Measurements from ENCODE around the gene SH3BP4. TPM values are rescaled to one million over a fixed set of nuclear protein-coding genes. Genes with fewer than 3 reads are reported as not detected.

The SH3BP4 gene
- total and polyA plus RNA-seq, 10 of the 15 experiments (the other 5 are each of a cell fraction or from before 2014, with no cell fraction given) = 0.03 to 0.36 TPM; not detected in 8

DNA sequence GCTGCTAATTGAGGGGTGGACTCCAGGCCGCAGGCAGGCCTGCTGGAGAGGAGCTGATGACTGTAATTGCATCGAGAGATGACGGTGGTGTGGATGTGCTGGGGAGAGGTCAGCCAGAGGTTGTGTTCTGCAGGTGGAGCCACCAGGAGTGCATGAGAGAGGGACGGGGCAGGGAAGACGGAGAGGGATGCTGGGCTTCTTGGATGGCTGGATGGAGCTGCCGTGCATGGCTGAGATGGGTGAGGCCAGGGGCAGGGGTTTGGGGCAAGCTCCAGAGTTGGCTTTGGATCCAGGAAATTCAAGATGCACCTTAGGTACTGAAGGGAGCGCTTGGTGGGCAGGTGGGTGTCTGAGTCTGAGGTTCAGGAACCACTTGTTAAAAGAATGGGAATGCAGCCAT, 77.2 kb downstream of the SH3BP4 start:
- CTCF ChIA-PET = no interaction called here
- no peak overlapping the region for H2AFZ ChIP-seq (ENCODE audit: control insufficient read depth, low read depth, low read length)
- no peaks in the 10 kb centered on the region for H4K20me1 ChIP-seq (ENCODE audit: control insufficient read depth, insufficient read depth)
- no peaks in the 10 kb centered on the region for H3K4me1 ChIP-seq (ENCODE audit: control insufficient read depth, insufficient read depth, low read length)
- H3K4me3 ChIP-seq = no peak overlapping the region
- no peak overlapping the region for H3K4me2 ChIP-seq (ENCODE audit: control insufficient read depth, insufficient read depth)
- no peaks in the 10 kb centered on the region for H3K79me2 ChIP-seq (ENCODE audit: control insufficient read depth, insufficient read depth, low read length)
- POLR2A ChIA-PET = no interaction called here
- RAD21 ChIA-PET (ENCODE audit: unreplicated experiment) = no interaction called here
- ATAC-seq (no peak), FAIRE-seq (no peak), DNase-seq (ENCODE audit: low read depth, low spot score) (no peak)
- no peaks in the 10 kb centered on the region for H3K36me3 ChIP-seq (ENCODE audit: control insufficient read depth in 2 of 2, insufficient read depth in 2 of 2, low read length in 1 of 2)
- in situ Hi-C loops (cut with MboI) (no loop called here), intact Hi-C loops (cut with micrococcal nuclease; ENCODE audit: unreplicated experiment) (no loop called here)
- peaks cover 0 to 3% of the 10 kb centered on the region in 2 experiments; a peak in 1 of 4 replicates for H3K27me3 ChIP-seq (replicated peaks in 1 of 2; ENCODE audit: control insufficient read depth in 2 of 2, insufficient read depth in 2 of 2, low read length in 1 of 2)
- SMC1A ChIA-PET (ENCODE audit: uncharacterized antibody, unreplicated experiment) = no interaction called here
- no peak overlapping the region for H3K27ac ChIP-seq (ENCODE audit: control insufficient read depth, insufficient read depth)
- 34% methylated on average over 6 of the region's 7 CpGs for WGBS (ENCODE audit: insufficient coverage, insufficient replicate concordance, low lambda C conversion rate, missing lambda C conversion rate)
- no peak overlapping the region for H3K9ac ChIP-seq (ENCODE audit: control insufficient read depth, insufficient read depth, low read length)
- H3K9me3 ChIP-seq (replicated peaks; ENCODE audit: control insufficient read depth, insufficient read depth, low read length) = no peaks in the 10 kb centered on the region
- no peak for TF ChIP-seq YBX1 (IDR thresholded peaks at IDR 0.05)
- TF ChIP-seq, protein P1, sequence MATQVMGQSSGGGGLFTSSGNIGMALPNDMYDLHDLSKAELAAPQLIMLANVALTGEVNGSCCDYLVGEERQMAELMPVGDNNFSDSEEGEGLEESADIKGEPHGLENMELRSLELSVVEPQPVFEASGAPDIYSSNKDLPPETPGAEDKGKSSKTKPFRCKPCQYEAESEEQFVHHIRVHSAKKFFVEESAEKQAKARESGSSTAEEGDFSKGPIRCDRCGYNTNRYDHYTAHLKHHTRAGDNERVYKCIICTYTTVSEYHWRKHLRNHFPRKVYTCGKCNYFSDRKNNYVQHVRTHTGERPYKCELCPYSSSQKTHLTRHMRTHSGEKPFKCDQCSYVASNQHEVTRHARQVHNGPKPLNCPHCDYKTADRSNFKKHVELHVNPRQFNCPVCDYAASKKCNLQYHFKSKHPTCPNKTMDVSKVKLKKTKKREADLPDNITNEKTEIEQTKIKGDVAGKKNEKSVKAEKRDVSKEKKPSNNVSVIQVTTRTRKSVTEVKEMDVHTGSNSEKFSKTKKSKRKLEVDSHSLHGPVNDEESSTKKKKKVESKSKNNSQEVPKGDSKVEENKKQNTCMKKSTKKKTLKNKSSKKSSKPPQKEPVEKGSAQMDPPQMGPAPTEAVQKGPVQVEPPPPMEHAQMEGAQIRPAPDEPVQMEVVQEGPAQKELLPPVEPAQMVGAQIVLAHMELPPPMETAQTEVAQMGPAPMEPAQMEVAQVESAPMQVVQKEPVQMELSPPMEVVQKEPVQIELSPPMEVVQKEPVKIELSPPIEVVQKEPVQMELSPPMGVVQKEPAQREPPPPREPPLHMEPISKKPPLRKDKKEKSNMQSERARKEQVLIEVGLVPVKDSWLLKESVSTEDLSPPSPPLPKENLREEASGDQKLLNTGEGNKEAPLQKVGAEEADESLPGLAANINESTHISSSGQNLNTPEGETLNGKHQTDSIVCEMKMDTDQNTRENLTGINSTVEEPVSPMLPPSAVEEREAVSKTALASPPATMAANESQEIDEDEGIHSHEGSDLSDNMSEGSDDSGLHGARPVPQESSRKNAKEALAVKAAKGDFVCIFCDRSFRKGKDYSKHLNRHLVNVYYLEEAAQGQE (IDR thresholded peaks at IDR 0.05; ENCODE audit: low read depth, low read length) = no peak
- no peak for TF ChIP-seq KLF5 (IDR thresholded peaks at IDR 0.05; ENCODE audit: partially characterized antibody)
- TF ChIP-seq, protein P2, sequence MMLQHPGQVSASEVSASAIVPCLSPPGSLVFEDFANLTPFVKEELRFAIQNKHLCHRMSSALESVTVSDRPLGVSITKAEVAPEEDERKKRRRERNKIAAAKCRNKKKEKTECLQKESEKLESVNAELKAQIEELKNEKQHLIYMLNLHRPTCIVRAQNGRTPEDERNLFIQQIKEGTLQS (IDR thresholded peaks at IDR 0.05; ENCODE audit: borderline replicate concordance, extremely low read depth, low read depth, low read length) = no peak
- no peak for TF ChIP-seq KAT2A (conservative IDR thresholded peaks at IDR 0.05; ENCODE audit: control insufficient read depth, low read depth, low read length)
- no peak for TF ChIP-seq SMC3 (IDR thresholded peaks at IDR 0.05; ENCODE audit: borderline replicate concordance, low read length)
- no peak for TF ChIP-seq SP1 (IDR thresholded peaks at IDR 0.05; ENCODE audit: low read depth, low read length)
- TF ChIP-seq ZNF622 (IDR thresholded peaks at IDR 0.05) = no peak
- no peak for TF ChIP-seq CREB1 (IDR thresholded peaks at IDR 0.05; ENCODE audit: low read depth)
- TF ChIP-seq FOXM1 (IDR thresholded peaks at IDR 0.05; ENCODE audit: low read depth, low read length) = no peak
- TF ChIP-seq, protein P3, sequence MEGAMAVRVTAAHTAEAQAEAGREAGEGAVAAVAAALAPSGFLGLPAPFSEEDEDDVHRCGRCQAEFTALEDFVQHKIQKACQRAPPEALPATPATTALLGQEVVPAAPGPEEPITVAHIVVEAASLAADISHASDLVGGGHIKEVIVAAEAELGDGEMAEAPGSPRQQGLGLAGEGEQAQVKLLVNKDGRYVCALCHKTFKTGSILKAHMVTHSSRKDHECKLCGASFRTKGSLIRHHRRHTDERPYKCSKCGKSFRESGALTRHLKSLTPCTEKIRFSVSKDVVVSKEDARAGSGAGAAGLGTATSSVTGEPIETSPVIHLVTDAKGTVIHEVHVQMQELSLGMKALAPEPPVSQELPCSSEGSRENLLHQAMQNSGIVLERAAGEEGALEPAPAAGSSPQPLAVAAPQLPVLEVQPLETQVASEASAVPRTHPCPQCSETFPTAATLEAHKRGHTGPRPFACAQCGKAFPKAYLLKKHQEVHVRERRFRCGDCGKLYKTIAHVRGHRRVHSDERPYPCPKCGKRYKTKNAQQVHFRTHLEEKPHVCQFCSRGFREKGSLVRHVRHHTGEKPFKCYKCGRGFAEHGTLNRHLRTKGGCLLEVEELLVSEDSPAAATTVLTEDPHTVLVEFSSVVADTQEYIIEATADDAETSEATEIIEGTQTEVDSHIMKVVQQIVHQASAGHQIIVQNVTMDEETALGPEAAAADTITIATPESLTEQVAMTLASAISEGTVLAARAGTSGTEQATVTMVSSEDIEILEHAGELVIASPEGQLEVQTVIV (IDR thresholded peaks at IDR 0.05; ENCODE audit: borderline replicate concordance, partially characterized antibody) = no peak
- no TSS peak for BruUV-seq (replicated peaks)

Data from GM12878 (cell line).